ENCODE results near the gene NARF. TPM values are rescaled to one million over a fixed set of nuclear protein-coding genes. Genes with fewer than 3 reads are reported as not detected.

NARF gene
- total and polyA plus RNA-seq, 2 experiments from 2014 or later, result 43.9 to 91.8 TPM

- H3K4me3 ChIP-seq, result no peak overlapping the region
- no peak overlapping the region for H3K4me2 ChIP-seq
- H3K27ac ChIP-seq, result no peak overlapping the region
- peaks cover 2% of the 10 kb centered on the region for H4K20me1 ChIP-seq (ENCODE audit: insufficient read depth, poor library complexity, severe bottlenecking)
- no peak for TF ChIP-seq EZH2phosphoT487 (IDR thresholded peaks at IDR 0.05; ENCODE audit: low read depth, severe bottlenecking, unreplicated experiment)
- no peak for TF ChIP-seq CTCF (IDR thresholded peaks at IDR 0.05; ENCODE audit: poor library complexity)
- no peak for TF ChIP-seq EZH2 (IDR thresholded peaks at IDR 0.05; ENCODE audit: borderline replicate concordance)
- no peaks in the 10 kb centered on the region for H3K27me3 ChIP-seq
- no peaks in the 10 kb centered on the region for H3K9me2 ChIP-seq (replicated peaks; ENCODE audit: insufficient read depth)
- H3K79me2 ChIP-seq, result peaks cover 17% of the 10 kb centered on the region
- DNase-seq (ENCODE audit: low spot score), result no peak
- WGBS (ENCODE audit: low lambda C conversion rate, missing lambda C conversion rate), result 95% methylated on average over 11 of the region's 11 CpGs
- H3K9me3 ChIP-seq (ENCODE audit: low read depth), result no peaks in the 10 kb centered on the region
- H3K36me3 ChIP-seq (replicated peaks; ENCODE audit: insufficient read depth, low read depth), result no peaks in the 10 kb centered on the region
- no peak overlapping the region for H2AFZ ChIP-seq
- peaks cover 14% of the 10 kb centered on the region for H3K4me1 ChIP-seq (ENCODE audit: insufficient read depth)
Measured at GRCh38 chr17:82464567-82464929, 6.0 kb downstream of the NARF start.

GRCh38 chr17:82465023-82465603, 6.6 kb downstream of the NARF start:
- no peak for TF ChIP-seq EZH2phosphoT487 (IDR thresholded peaks at IDR 0.05; ENCODE audit: low read depth, severe bottlenecking, unreplicated experiment)
- no peak for TF ChIP-seq EZH2 (IDR thresholded peaks at IDR 0.05; ENCODE audit: borderline replicate concordance)
- no peak for TF ChIP-seq CTCF (IDR thresholded peaks at IDR 0.05; ENCODE audit: poor library complexity)
- Histone ChIP-seq H3K36me3 (replicated peaks; ENCODE audit: insufficient read depth, low read depth) (no peaks in the 10 kb centered on the region), H3K4me2 (no peak overlapping the region), H2AFZ (no peak overlapping the region), H3K27ac (no peak overlapping the region), H3K4me1 (ENCODE audit: insufficient read depth) (peaks cover 14% of the 10 kb centered on the region), H3K4me3 (no peak overlapping the region), H4K20me1 (ENCODE audit: insufficient read depth, poor library complexity, severe bottlenecking) (no peaks in the 10 kb centered on the region), H3K9me3 (ENCODE audit: low read depth) (no peaks in the 10 kb centered on the region), H3K27me3 (no peaks in the 10 kb centered on the region), H3K79me2 (peaks cover 12% of the 10 kb centered on the region), H3K9me2 (replicated peaks; ENCODE audit: insufficient read depth) (no peaks in the 10 kb centered on the region)
- no peak for DNase-seq (ENCODE audit: low spot score)
- WGBS (ENCODE audit: low lambda C conversion rate, missing lambda C conversion rate), result 94% methylated on average over 7 of the region's 7 CpGs

GRCh38 chr17:82468692-82469091, 10.2 kb downstream of the NARF start:
- Histone ChIP-seq H2AFZ (no peak overlapping the region), H3K27me3 (no peaks in the 10 kb centered on the region), H3K9me3 (ENCODE audit: low read depth) (no peaks in the 10 kb centered on the region), H3K36me3 (replicated peaks; ENCODE audit: insufficient read depth, low read depth) (no peaks in the 10 kb centered on the region), H3K4me2 (no peak overlapping the region), H3K79me2 (no peaks in the 10 kb centered on the region), H3K27ac (no peak overlapping the region), H3K4me3 (no peak overlapping the region), H3K9me2 (replicated peaks; ENCODE audit: insufficient read depth) (no peaks in the 10 kb centered on the region), H3K4me1 (ENCODE audit: insufficient read depth) (no peaks in the 10 kb centered on the region), H4K20me1 (ENCODE audit: insufficient read depth, poor library complexity, severe bottlenecking) (no peaks in the 10 kb centered on the region)
- DNase-seq (ENCODE audit: low spot score), result no peak
- WGBS (ENCODE audit: low lambda C conversion rate, missing lambda C conversion rate), result 93% methylated on average over 7 of the region's 7 CpGs
- no peak for TF ChIP-seq EZH2 (IDR thresholded peaks at IDR 0.05; ENCODE audit: borderline replicate concordance)
- TF ChIP-seq EZH2phosphoT487 (IDR thresholded peaks at IDR 0.05; ENCODE audit: low read depth, severe bottlenecking, unreplicated experiment), result no peak
- no peak for TF ChIP-seq CTCF (IDR thresholded peaks at IDR 0.05; ENCODE audit: poor library complexity)
